GM18519 (cell line): ENCODE measurements around the gene XAF1.
"Not testable (repeated sequence)": the region's sequence is repeated elsewhere in the genome, so short reads cannot be mapped to it uniquely, and the experiment has no call there.

ENCODE experiments used
- ATAC-seq: cut with Tn5 transposase; IDR thresholded peaks from one replicate; pipeline ENCODE4 v1.9.1; 2021; ENCODE audit warnings: mild to moderate bottlenecking, moderate library complexity; ENCODE audit not compliant: unreplicated experiment, low FRiP score

XAF1 gene

DNA sequence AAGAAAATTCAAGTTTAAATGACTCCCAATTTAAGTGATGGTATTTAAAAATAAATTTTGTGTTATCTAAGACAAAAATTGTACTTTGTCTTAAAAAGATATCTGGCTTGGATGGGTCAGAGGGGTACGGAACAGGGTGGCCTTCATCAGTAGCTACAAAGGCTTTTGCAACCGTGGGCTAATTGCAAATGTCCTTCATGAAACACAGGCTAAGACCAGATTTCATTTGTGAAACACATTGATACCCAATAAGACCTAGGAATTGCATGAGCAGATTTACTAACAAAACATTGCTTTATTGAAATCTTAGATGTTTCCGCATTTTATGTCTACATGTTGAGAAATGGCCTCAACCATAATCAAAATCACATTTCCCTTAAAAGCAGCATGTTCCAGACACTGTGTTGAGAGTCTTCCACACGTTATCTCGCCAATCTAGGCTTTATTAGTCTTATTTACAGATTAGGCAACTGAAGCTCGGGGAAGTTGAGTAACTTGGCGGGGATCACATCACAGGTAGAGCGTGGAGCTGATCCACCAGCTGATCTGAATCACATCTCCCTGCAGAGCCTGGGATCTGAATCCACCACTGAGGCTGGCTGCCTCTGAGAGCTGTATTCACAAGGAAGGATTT is 42.0 kb downstream of the XAF1 start:
- no peak for ATAC-seq

DNA sequence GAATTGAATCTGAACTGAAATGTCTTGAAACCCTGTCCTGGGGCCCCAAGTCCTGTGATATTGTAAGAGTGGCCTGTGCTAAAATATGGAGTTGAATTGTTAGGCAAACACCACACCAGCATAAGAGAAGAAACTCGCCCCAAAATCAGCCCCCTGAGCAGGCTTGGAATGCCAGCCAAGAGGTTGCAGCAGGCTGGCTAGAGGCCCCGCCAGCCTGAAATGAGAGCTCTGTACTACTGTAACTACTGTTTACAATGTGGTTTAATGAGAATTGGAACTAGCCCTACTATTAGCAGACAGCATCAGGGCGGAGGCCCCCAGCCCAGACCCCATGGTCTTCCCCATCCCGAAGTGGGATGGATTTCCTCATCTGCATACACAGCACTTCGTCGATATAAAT is 43.9 kb downstream of the XAF1 start:
- no peak for ATAC-seq

DNA sequence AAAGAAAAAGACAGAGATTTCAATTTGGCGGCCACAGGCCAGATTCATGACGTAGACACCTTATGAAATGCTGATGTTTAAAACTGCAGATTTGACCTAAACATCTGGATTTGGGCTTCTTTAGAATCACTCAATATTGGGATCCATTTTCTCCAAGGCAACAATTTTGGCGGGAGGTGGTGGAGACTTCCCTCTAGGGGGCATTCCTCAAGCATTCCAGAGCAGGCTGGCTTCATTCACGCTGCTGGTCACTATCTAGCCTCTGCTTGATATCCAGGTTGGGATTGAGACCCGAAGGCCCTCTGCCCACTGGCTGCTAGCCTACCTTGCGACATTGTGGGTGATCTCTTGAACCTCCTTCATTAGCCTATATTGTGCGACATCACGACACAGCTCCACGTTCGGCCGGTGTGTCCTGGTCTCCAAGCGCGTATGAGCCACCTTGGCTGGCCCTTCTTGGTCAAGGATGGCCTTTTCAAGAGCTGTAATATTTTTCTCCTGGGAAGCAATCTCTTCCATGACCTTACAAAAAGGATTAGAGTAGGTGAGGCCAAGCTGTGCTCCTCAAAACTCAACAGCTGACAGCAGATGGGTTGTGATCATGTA is 44.7 kb downstream of the XAF1 start:
- ATAC-seq: no peak

DNA sequence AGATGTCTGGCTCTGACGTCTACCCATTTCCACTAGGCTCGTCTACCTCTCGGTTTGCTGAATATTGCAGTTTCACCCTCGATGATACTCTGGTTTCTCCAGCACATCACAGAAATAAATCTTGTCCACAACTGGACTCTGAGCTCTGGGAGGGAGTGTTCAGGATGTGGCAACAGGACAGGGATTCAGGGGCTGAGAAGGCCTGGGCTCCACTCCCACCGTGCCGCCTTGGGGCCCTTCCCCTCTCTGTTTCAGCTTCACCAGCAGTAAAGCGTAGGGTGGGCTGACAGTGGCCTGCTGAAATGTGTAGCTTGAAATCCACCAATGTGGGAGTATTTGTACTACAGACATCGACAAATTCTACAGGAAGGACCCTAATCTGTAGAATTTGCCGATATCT is 55.7 kb downstream of the XAF1 start:
- ATAC-seq: no peak

DNA sequence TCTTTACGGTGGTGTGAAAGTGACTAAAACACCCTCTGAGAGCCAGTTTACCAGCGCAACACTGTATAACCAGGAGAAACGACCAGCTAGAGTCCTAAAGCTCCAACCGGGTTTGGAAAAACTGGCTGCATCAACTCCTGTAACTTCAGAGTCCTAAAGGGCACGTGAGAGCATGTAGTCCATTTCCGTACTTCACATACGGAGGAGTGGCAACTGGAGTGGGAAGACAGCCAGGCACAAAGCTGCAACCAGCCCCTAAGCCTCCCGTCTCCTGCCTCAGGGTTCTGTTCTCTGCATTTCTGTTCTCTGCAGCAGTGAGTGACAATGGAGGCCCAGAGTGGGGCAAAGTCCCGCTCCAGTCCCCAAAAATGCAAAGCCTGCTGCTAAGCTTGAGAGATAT is 56.4 kb downstream of the XAF1 start:
- no peak for ATAC-seq

DNA sequence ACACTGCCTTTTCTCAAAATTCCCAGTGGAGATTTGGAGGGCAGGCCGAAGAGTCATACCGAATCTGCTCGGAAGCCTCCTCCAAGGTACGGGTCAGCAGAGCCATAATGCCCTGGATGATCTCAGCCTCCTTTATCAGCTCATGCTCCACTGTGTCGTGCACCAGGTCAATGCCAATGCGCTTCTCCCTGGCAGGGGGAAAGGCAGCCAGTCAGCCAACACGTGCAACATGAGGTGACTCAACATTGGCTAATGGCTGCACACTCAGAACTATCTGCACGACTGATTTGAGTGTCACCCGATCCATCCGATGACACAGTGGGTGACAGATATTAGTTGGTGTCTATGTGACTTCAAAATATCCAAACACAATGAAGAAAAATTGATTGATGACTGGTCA is 59.9 kb downstream of the XAF1 start:
- no peak for ATAC-seq

DNA sequence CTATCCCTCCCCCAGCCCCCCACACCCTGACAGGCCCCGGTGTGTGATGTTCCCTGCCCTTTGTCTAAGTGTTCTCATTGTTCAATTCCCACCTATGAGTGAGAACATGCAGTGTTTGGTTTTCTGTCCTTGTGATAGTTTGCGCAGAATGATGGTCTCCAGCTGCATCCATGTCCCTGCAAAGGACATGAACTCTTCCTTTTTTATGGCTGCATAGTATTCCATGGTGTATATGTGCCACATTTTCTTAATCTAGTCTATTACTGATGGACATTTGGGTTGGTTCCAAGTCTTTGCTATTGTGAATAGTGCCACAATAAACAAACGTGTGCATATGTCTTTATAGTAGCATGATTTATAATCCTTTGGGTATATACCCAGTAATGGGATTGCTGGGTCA is 60.5 kb downstream of the XAF1 start:
- ATAC-seq: not testable (repeated sequence)

DNA sequence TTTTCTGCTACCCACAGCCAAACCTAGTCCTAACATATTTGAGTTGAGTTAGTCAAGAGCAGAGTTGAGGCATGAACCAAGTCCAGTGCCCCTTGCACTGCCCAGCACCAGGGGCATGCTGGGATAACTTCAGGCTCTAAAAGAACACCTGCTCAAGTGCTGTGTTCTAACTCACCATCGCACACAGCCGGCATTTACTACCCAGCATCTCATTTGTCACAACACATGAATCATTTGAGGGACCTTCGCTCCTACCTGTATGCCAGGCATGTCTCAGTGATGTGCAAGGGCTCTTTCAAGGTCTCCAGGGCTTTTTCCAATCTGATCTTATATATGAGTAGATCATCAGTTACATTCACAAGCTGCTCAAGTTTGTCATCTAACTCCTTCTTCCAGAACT is 63.1 kb downstream of the XAF1 start:
- ATAC-seq: no peak

DNA sequence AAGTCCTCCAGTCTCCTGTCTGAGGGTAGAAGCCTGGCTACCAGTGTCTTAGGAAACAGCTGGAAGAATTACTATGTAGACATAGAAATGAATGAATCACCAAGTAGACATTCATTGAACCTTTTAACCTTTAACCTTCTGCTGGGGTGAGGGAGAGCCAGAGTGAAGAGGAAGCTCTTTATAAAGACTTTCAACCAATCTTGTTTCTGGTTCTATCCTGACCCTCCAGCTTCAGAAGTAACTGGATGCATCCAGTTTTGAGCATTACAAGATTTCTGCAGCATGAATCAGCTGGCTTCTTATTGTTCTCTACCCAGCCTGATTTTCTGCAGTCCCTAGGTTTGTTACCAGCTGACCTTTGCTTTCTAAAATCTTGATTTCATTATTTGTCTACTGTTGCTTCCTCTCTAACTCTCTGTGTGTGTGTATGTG is 67.2 kb downstream of the XAF1 start:
- ATAC-seq: no peak
